H9 (cell line): Measurements from ENCODE around the gene SIGLEC1. TPM values are rescaled to one million over a fixed set of nuclear protein-coding genes. Genes with fewer than 3 reads are reported as not detected.

Source experiments
- DNase-seq: peaks from one replicate; pipeline ENCODE4 v3.0.0-alpha.2; 2017
- H2AFZ ChIP-seq: one replicate; pipeline ENCODE4 v1.6.1; 2013; ENCODE audit warnings: mild to moderate bottlenecking, low read length, control low read depth, moderate library complexity
- H2AK5ac ChIP-seq: 2 replicates; pipeline ENCODE4 v1.6.1; 2013; ENCODE audit warnings: low read length, control low read depth, mixed read lengths; ENCODE audit not compliant: insufficient read length
- H2BK120ac ChIP-seq: one replicate; pipeline ENCODE4 v1.6.1; 2013; ENCODE audit warnings: low read depth, mild to moderate bottlenecking, low read length, control low read depth, inconsistent platforms; ENCODE audit not compliant: poor library complexity, severe bottlenecking
- H2BK12ac ChIP-seq: 2 replicates; pipeline ENCODE4 v1.6.1; 2013; ENCODE audit warnings: low read length, control low read depth, mixed read lengths, low read depth; ENCODE audit not compliant: insufficient read length
- H2BK15ac ChIP-seq: 2 replicates; pipeline ENCODE4 v1.6.1; 2013; ENCODE audit warnings: low read depth, low read length, control low read depth
- H2BK20ac ChIP-seq: one replicate; pipeline ENCODE4 v1.6.1; 2013; ENCODE audit warnings: low read depth, mild to moderate bottlenecking, low read length, control low read depth, inconsistent platforms; ENCODE audit not compliant: poor library complexity, severe bottlenecking
- H2BK5ac ChIP-seq: 2 replicates; pipeline ENCODE4 v1.6.1; 2013; ENCODE audit warnings: low read length, control low read depth, mixed read lengths; ENCODE audit not compliant: insufficient read length
- H3K14ac ChIP-seq: 2 replicates; pipeline ENCODE4 v1.6.1; 2013; ENCODE audit warnings: low read length, control low read depth; ENCODE audit not compliant: insufficient read depth
- H3K18ac ChIP-seq: 2 replicates; pipeline ENCODE4 v1.6.1; 2013; ENCODE audit warnings: low read depth, mild to moderate bottlenecking, mixed read lengths, low read length, control low read depth; ENCODE audit not compliant: insufficient read length
- H3K23ac ChIP-seq: 2 replicates; pipeline ENCODE4 v1.6.1; 2013; ENCODE audit warnings: low read length, control low read depth, mixed read lengths, low read depth; ENCODE audit not compliant: insufficient read length
- H3K23me2 ChIP-seq: 2 replicates; pipeline ENCODE4 v1.6.1; 2013; ENCODE audit warnings: low read depth, mild to moderate bottlenecking, mixed read lengths, low read length, control low read depth; ENCODE audit not compliant: insufficient read length, poor library complexity, severe bottlenecking
- H3K27ac ChIP-seq: 2 replicates; pipeline ENCODE4 v1.5.1; 2013; ENCODE audit warnings: low read length, control low read depth, mixed read lengths, low read depth; ENCODE audit not compliant: insufficient read length
- H3K27me3 ChIP-seq: 2 replicates; pipeline ENCODE4 v1.6.1; 2013; ENCODE audit warnings: low read length, control low read depth, inconsistent platforms; ENCODE audit not compliant: insufficient read depth
- H3K4ac ChIP-seq: 2 replicates; pipeline ENCODE4 v1.6.1; 2013; ENCODE audit warnings: low read depth, mild to moderate bottlenecking, control low read depth, inconsistent platforms, low read length, moderate library complexity
- H3K4me1 ChIP-seq: 2 replicates; pipeline ENCODE4 v1.6.1; 2013; ENCODE audit warnings: low read length, control low read depth, inconsistent platforms; ENCODE audit not compliant: insufficient read depth
- H3K4me2 ChIP-seq: 2 replicates; pipeline ENCODE4 v1.6.1; 2013; ENCODE audit warnings: low read length, control low read depth, mixed read lengths; ENCODE audit not compliant: insufficient read length, insufficient read depth
- H3K56ac ChIP-seq: 2 replicates; pipeline ENCODE4 v1.6.1; 2013; ENCODE audit warnings: low read depth, mild to moderate bottlenecking, mixed read lengths, low read length, control low read depth; ENCODE audit not compliant: insufficient read length
- H3K79me1 ChIP-seq: 2 replicates; pipeline ENCODE4 v1.6.1; 2013; ENCODE audit warnings: low read depth, mild to moderate bottlenecking, moderate library complexity, low read length, control low read depth, inconsistent platforms; ENCODE audit not compliant: insufficient read depth, poor library complexity, severe bottlenecking
- H3K79me2 ChIP-seq: 2 replicates; pipeline ENCODE4 v1.6.1; 2013; ENCODE audit warnings: low read length, control low read depth, inconsistent platforms; ENCODE audit not compliant: insufficient read depth
- H3K9ac ChIP-seq: 2 replicates; pipeline ENCODE4 v1.6.1; 2013; ENCODE audit warnings: low read length, control low read depth, mixed read lengths; ENCODE audit not compliant: insufficient read length; ENCODE audit errors: extremely low read depth
- H3K9me3 ChIP-seq: one replicate; pipeline ENCODE4 v1.6.1; 2013; ENCODE audit warnings: low read depth, low read length, inconsistent platforms; ENCODE audit not compliant: control insufficient read depth
- H3T11ph ChIP-seq: one replicate; pipeline ENCODE4 v1.6.1; 2013; ENCODE audit warnings: mild to moderate bottlenecking, low read length, control low read depth, inconsistent platforms
- H4K20me1 ChIP-seq: one replicate; pipeline ENCODE4 v1.6.1; 2013; ENCODE audit not compliant: control insufficient read depth, insufficient read length, insufficient read depth
- H4K5ac ChIP-seq: 2 replicates; pipeline ENCODE4 v1.6.1; 2013; ENCODE audit warnings: low read depth, mild to moderate bottlenecking, mixed read lengths, low read length, control low read depth; ENCODE audit not compliant: insufficient read length
- H4K8ac ChIP-seq: replicated peaks from 2 replicates; pipeline ENCODE4 v1.6.1; 2013; ENCODE audit warnings: low read length, control low read depth, mixed read lengths, low read depth; ENCODE audit not compliant: insufficient read length
- H4K91ac ChIP-seq: 2 replicates; pipeline ENCODE4 v1.6.1; 2013; ENCODE audit warnings: low read depth, mild to moderate bottlenecking, moderate library complexity, mixed read lengths, low read length, control low read depth; ENCODE audit not compliant: insufficient read length
- H3K27ac Mint-ChIP-seq, 3 experiments: 2 replicates in 2 of 3; 3 replicates in 1 of 3; pipeline ENCODE4 v1.8.0; 2020 to 2021; ENCODE audit warnings: mixed read lengths in 3 of 3, mild to moderate bottlenecking in 1 of 3, moderate library complexity in 1 of 3
- H3K27me3 Mint-ChIP-seq: 2 replicates; pipeline ENCODE4 v1.8.0; 2021; ENCODE audit warnings: low read depth, mild to moderate bottlenecking, moderate library complexity, mixed read lengths
- H3K36me3 Mint-ChIP-seq, 3 experiments: 2 replicates in 2 of 3; 3 replicates in 1 of 3; pipeline ENCODE4 v1.8.0; 2020 to 2021; ENCODE audit warnings: low read depth in 3 of 3, mixed read lengths in 3 of 3; ENCODE audit not compliant: insufficient read depth in 1 of 3
- H3K4me1 Mint-ChIP-seq, 2 experiments: 2 replicates each; pipeline ENCODE4 v1.8.0; 2020; ENCODE audit warnings: mixed read lengths in 2 of 2
- H3K4me3 Mint-ChIP-seq, 2 experiments: 2 replicates in 1 of 2; 3 replicates in 1 of 2; pipeline ENCODE4 v1.8.0; 2020 to 2021; ENCODE audit warnings: mild to moderate bottlenecking in 2 of 2, mixed read lengths in 2 of 2, moderate library complexity in 1 of 2
- H3K9me3 Mint-ChIP-seq, 2 experiments: 2 replicates in 1 of 2; 3 replicates in 1 of 2; pipeline ENCODE4 v1.8.0; 2020; ENCODE audit warnings: mild to moderate bottlenecking in 2 of 2, mixed read lengths in 2 of 2, moderate library complexity in 1 of 2
- CTCF ChIP-seq: fragments of 200-600 bp; sonication (generic); conservative IDR thresholded peaks from 3 replicates; pipeline ENCODE4 v1.8.0; 2021; ENCODE audit warnings: antibody characterized with exemption, mild to moderate bottlenecking
- WGBS: extraction: QIAGEN DNeasy Blood & Tissue Kit; methylation state at CpG from one replicate; pipeline ENCODE4 v1.1.7; 2013; ENCODE audit warnings: missing lambda C conversion rate, low lambda C conversion rate, mixed read lengths; ENCODE audit not compliant: insufficient read length; ENCODE audit errors: extremely low coverage; 5-methylcytosine and 5-hydroxymethylcytosine counted together
- total RNA-seq: library from RNA; stranded (reverse); gene quantifications from 2 replicates; pipeline ENCODE4 v1.2.1, GENCODE V29; 2021

The SIGLEC1 gene
- total RNA-seq, 1 experiment from 2014 or later, result not detected

GRCh38 chr20:3699037-3699436, 13.4 kb downstream of the SIGLEC1 start:
- H3K14ac ChIP-seq, result no peak overlapping the region; the same call in 1 of the 2 replicates
- no peak overlapping the region for H4K91ac ChIP-seq
- H3K79me2 ChIP-seq, result no peaks in the 10 kb centered on the region
- no peak overlapping the region for H2BK5ac ChIP-seq
- Mint-ChIP-seq H3K4me1 (no peaks in the 10 kb centered on the region), H3K36me3 (no peaks in the 10 kb centered on the region; a peak in 2 of 7 replicates), H3K4me3 (no peak overlapping the region), H3K27me3 (no peaks in the 10 kb centered on the region; the same call in 1 of the 2 replicates), H3K27ac (no peak overlapping the region), H3K9me3 (peaks cover 3% of the 10 kb centered on the region in 2 experiments; a peak in 3 of 5 replicates)
- no peak overlapping the region for H3K56ac ChIP-seq
- no peak overlapping the region for H2BK15ac ChIP-seq
- H3K23ac ChIP-seq, result no peak overlapping the region
- no peak overlapping the region for H2BK120ac ChIP-seq
- no peak overlapping the region for H2BK12ac ChIP-seq
- H3K23me2 ChIP-seq, result no peaks in the 10 kb centered on the region
- no peaks in the 10 kb centered on the region for H3K27me3 ChIP-seq
- no peak overlapping the region for H2AK5ac ChIP-seq
- no peak overlapping the region for H3K18ac ChIP-seq
- H3K79me1 ChIP-seq, result no peaks in the 10 kb centered on the region
- H3K9me3 ChIP-seq, result no peaks in the 10 kb centered on the region
- DNase-seq, result peak; percentile 21
- no peak for TF ChIP-seq CTCF
- H4K5ac ChIP-seq, result no peak overlapping the region
- no peak overlapping the region for H3K27ac ChIP-seq
- no CpG with 5 or more reads among the region's 16 CpGs for WGBS
- H3T11ph ChIP-seq, result no peak overlapping the region
- H3K4me2 ChIP-seq, result no peak overlapping the region
- H4K8ac ChIP-seq, result no peak overlapping the region
- H2BK20ac ChIP-seq, result no peak overlapping the region
- peaks cover 2% of the 10 kb centered on the region for H4K20me1 ChIP-seq
- H2AFZ ChIP-seq, result no peak overlapping the region
- H3K4ac ChIP-seq, result no peak overlapping the region
- H3K9ac ChIP-seq, result no peak overlapping the region
- no peaks in the 10 kb centered on the region for H3K4me1 ChIP-seq
